ENCODE data around the gene COPS8.

Gene COPS8

DNA sequence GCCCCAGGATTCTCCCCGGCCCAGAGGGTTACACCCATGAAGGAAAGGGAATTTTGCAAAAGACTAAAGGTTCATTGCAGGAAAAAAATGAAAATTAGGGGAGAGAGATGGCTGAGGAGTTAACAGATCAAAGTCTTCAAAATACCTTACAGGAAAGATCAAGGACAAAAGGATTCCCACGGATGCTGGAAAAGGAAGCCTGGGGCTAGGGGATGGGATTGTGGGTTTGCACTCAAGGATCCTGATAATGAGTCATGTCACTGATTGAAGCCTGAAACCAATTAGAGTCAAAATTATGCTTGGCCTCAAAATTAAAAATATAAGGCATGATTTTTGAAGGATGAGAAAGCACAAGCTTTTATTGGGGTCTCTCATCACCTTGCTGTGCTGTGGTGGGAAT is 32.6 kb upstream of the COPS8 start:
- no peak overlapping the region for H3K4me2 ChIP-seq (ENCODE audit: low read length)
- H3K9me2 ChIP-seq (ENCODE audit: low read depth, low read length) = no peaks in the 10 kb centered on the region
- peaks cover 6% of the 10 kb centered on the region for H3K9me3 ChIP-seq (ENCODE audit: low read length)
- TF ChIP-seq EZH2 (IDR thresholded peaks at IDR 0.05; ENCODE audit: borderline replicate concordance, low read length) = no peak
- TF ChIP-seq, protein P1, sequence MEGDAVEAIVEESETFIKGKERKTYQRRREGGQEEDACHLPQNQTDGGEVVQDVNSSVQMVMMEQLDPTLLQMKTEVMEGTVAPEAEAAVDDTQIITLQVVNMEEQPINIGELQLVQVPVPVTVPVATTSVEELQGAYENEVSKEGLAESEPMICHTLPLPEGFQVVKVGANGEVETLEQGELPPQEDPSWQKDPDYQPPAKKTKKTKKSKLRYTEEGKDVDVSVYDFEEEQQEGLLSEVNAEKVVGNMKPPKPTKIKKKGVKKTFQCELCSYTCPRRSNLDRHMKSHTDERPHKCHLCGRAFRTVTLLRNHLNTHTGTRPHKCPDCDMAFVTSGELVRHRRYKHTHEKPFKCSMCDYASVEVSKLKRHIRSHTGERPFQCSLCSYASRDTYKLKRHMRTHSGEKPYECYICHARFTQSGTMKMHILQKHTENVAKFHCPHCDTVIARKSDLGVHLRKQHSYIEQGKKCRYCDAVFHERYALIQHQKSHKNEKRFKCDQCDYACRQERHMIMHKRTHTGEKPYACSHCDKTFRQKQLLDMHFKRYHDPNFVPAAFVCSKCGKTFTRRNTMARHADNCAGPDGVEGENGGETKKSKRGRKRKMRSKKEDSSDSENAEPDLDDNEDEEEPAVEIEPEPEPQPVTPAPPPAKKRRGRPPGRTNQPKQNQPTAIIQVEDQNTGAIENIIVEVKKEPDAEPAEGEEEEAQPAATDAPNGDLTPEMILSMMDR (IDR thresholded peaks at IDR 0.05; ENCODE audit: low read length) = no peak
- H3K9ac ChIP-seq (ENCODE audit: low read length) = no peak overlapping the region
- no peaks in the 10 kb centered on the region for H3K27me3 ChIP-seq (ENCODE audit: insufficient read depth, low read length)
- no peak overlapping the region for H3K27ac ChIP-seq (ENCODE audit: low read depth, low read length, poor library complexity, severe bottlenecking)
- no peaks in the 10 kb centered on the region; the same call in 1 of the 2 replicates for H3K36me3 ChIP-seq (ENCODE audit: insufficient read depth, low read length)
- no peak overlapping the region for H2AFZ ChIP-seq (ENCODE audit: low read length)
- H3F3A ChIP-seq (ENCODE audit: insufficient read depth, low read length) = no peaks in the 10 kb centered on the region
- no peaks in the 10 kb centered on the region for H3K79me2 ChIP-seq (ENCODE audit: insufficient read depth, low read length)
- no peak overlapping the region for H3K4me3 ChIP-seq (ENCODE audit: low read depth, low read length, poor library complexity, severe bottlenecking)
- no peaks in the 10 kb centered on the region for H4K20me1 ChIP-seq (ENCODE audit: insufficient read depth, low read length)
- H3K4me1 ChIP-seq (ENCODE audit: insufficient read depth, low read length, severe bottlenecking) = peaks cover 22% of the 10 kb centered on the region

DNA sequence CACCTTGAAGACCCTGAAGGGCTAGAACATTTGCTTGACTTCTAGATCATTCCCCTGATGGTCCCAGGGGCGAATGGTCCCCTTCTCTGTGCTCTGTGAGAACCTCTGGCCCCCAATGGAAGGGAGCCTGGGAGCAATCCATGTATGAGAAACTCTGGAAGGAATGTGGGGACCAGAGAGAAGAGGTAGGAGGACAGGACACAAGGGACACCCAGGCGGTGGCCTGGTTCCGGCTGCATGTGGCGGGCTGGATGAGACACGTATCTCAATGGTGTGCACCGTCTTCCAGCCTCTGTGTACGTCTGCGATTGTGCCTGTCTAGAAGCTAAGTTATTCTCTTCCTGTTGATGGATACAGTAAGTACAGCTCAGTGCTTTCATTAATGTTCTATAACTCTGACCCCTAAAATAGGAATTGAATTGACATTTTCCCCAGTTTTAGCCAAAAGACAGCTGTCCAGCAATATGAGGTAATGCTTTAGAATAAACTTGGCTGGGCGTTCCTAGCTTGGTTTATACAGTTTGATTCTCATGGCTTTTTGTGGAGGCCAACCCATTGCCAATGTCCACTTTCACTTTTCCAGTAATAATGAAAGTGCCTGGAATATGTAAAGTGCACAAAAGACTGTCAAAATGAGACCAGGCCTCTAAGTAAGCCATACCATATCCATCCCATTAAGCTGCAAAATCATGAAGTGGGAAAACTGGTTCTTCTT is 30.1 kb upstream of the COPS8 start:
- Histone ChIP-seq H3K36me3 (ENCODE audit: insufficient read depth, low read length) (no peaks in the 10 kb centered on the region; the same call in 1 of the 2 replicates), H4K20me1 (ENCODE audit: insufficient read depth, low read length) (no peaks in the 10 kb centered on the region), H3K9me2 (ENCODE audit: low read depth, low read length) (no peaks in the 10 kb centered on the region), H3K27ac (ENCODE audit: low read depth, low read length, poor library complexity, severe bottlenecking) (no peak overlapping the region), H3K9me3 (ENCODE audit: low read length) (no peaks in the 10 kb centered on the region; the same call in 1 of the 2 replicates), H3F3A (ENCODE audit: insufficient read depth, low read length) (0 out of 2 replicates have a peak, but pooled peaks cover 3% of the 10 kb centered on the region), H3K4me2 (ENCODE audit: low read length) (no peak overlapping the region), H3K4me3 (ENCODE audit: low read depth, low read length, poor library complexity, severe bottlenecking) (no peak overlapping the region), H3K79me2 (ENCODE audit: insufficient read depth, low read length) (no peaks in the 10 kb centered on the region), H3K4me1 (ENCODE audit: insufficient read depth, low read length, severe bottlenecking) (peaks cover 47% of the 10 kb centered on the region), H3K9ac (ENCODE audit: low read length) (no peak overlapping the region), H3K27me3 (ENCODE audit: insufficient read depth, low read length) (no peaks in the 10 kb centered on the region), H2AFZ (ENCODE audit: low read length) (no peak overlapping the region)
- TF ChIP-seq, protein P1 (IDR thresholded peaks at IDR 0.05; ENCODE audit: low read length) = no peak
- TF ChIP-seq EZH2 (IDR thresholded peaks at IDR 0.05; ENCODE audit: borderline replicate concordance, low read length) = no peak

DNA sequence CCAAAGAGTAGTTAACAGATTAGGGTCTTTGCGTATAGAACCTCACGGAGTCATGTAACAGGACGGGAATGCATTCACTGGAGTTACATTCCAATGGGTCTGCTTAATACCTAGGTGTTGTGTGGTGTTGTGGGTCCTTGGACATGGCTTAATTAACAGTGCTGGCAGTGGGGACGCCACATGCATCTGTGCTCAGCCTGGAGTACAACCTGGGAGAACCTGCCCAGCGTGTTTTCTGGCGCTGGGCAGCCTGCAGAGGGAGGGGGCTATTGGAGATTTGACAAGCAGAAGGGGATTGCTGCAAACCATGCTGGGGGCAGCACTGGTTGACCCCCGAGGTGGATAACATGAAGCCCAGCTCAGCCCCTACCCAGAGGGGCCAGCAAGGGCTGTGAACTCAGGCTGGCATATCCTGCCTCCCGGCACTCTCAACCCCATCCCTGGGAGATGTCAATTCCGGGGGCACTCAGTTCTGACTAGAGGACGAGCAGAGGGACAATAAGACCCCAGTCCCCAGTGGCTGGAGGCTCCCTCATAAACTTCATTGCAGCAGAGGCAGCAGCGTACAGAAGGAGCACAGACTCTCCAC is 29.3 kb upstream of the COPS8 start:
- H3K9ac ChIP-seq (ENCODE audit: low read length) = no peak overlapping the region
- no peaks in the 10 kb centered on the region; the same call in 1 of the 2 replicates for H3K36me3 ChIP-seq (ENCODE audit: insufficient read depth, low read length)
- no peak overlapping the region for H3K4me3 ChIP-seq (ENCODE audit: low read depth, low read length, poor library complexity, severe bottlenecking)
- peak overlapping the region; percentile 99 for H3K27ac ChIP-seq (ENCODE audit: low read depth, low read length, poor library complexity, severe bottlenecking)
- no peaks in the 10 kb centered on the region for H3K9me2 ChIP-seq (ENCODE audit: low read depth, low read length)
- no peaks in the 10 kb centered on the region for H3K79me2 ChIP-seq (ENCODE audit: insufficient read depth, low read length)
- no peaks in the 10 kb centered on the region for H3K27me3 ChIP-seq (ENCODE audit: insufficient read depth, low read length)
- no peak overlapping the region for H3K4me2 ChIP-seq (ENCODE audit: low read length)
- 0 out of 2 replicates have a peak, but pooled peaks cover 3% of the 10 kb centered on the region for H3F3A ChIP-seq (ENCODE audit: insufficient read depth, low read length)
- no peaks in the 10 kb centered on the region; the same call in 1 of the 2 replicates for H3K9me3 ChIP-seq (ENCODE audit: low read length)
- TF ChIP-seq, protein P1 (IDR thresholded peaks at IDR 0.05; ENCODE audit: low read length) = no peak
- no peak for TF ChIP-seq EZH2 (IDR thresholded peaks at IDR 0.05; ENCODE audit: borderline replicate concordance, low read length)
- no peak overlapping the region for H2AFZ ChIP-seq (ENCODE audit: low read length)
- no peaks in the 10 kb centered on the region for H4K20me1 ChIP-seq (ENCODE audit: insufficient read depth, low read length)
- peaks cover 55% of the 10 kb centered on the region for H3K4me1 ChIP-seq (ENCODE audit: insufficient read depth, low read length, severe bottlenecking)
